ENCODE data around the gene MALAT1. TPM values are rescaled to one million over a fixed set of nuclear protein-coding genes. Genes with fewer than 3 reads are reported as not detected.

Gene MALAT1
- total and polyA plus RNA-seq, 10 of the 15 experiments (the other 5 are each of a cell fraction or from before 2014, with no cell fraction given): 448 to 8,160 (median 2,019) TPM

DNA sequence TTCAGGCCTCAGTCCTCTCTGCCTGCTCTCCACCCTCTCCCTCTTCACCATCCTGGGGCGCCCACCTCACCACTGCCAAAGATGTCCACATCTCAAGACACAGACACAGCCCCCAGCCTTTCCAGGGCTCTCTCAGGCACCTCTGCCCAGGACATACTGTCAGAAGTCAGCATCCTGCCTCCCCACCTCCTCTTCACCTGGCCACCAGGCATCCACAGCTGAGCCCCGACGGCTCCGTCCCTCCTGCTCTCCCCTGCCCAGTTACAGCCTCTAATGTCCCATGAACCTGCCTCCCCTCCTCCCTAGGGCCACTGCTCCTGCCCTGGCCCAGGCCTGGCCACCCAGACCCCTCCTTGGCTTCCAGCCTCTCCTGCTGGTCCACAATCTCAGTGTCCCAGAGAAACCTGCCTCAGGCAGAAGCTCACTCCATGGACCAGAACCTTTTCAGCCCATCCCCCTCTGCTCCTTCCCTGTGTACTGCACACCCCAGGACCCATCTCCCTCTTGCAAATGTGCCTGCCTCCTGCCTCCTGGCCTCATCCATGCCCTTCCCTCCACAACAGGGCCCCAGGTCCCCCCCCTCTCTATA is 56.1 kb downstream of the MALAT1 start:
- no peak for DNase-seq (ENCODE audit: low read depth, low spot score)
- no peak for FAIRE-seq
- ChIA-PET RAD21 (ENCODE audit: unreplicated experiment) (no interaction called here), CTCF (interaction anchor here (0.6 to 1.6 kb wide), 2 partner anchors 14 to 822 kb away, joined by 3 to 4 read pairs; no protein-coding TSS in a partner anchor), SMC1A (ENCODE audit: uncharacterized antibody, unreplicated experiment) (interaction anchor here (0.9 to 1.1 kb wide), 2 partner anchors 11 to 18 kb away, joined by 3 read pairs; no protein-coding TSS in a partner anchor), POLR2A (interaction anchor here (0.7 kb wide), 1 partner anchor 10 kb away, joined by 3 read pairs; no protein-coding TSS in a partner anchor)
- no peak overlapping the region for H2AFZ ChIP-seq (ENCODE audit: control insufficient read depth, low read depth, low read length)
- H4K20me1 ChIP-seq (ENCODE audit: control insufficient read depth, insufficient read depth): no peaks in the 10 kb centered on the region
- BruUV-seq (replicated peaks): no TSS peak
- in situ Hi-C loops (cut with MboI): no loop called here
- TF ChIP-seq CBX5 (IDR thresholded peaks at IDR 0.05; ENCODE audit: low read depth) (no peak), GABPA (IDR thresholded peaks at IDR 0.05; ENCODE audit: low read depth) (no peak), TBL1XR1 (IDR thresholded peaks at IDR 0.05; ENCODE audit: low read depth, low read length) (no peak), TAF1 (IDR thresholded peaks at IDR 0.05; ENCODE audit: borderline replicate concordance, low read depth, low read length) (no peak), BCLAF1 (IDR thresholded peaks at IDR 0.05) (no peak), MEF2B (IDR thresholded peaks at IDR 0.05; ENCODE audit: partially characterized antibody, poor library complexity, severe bottlenecking) (no peak), MAX (IDR thresholded peaks at IDR 0.05; ENCODE audit: low read depth, low read length) (no peak)
- H3K27ac ChIP-seq (ENCODE audit: control insufficient read depth, insufficient read depth): no peak overlapping the region
- H3K9me3 ChIP-seq (replicated peaks; ENCODE audit: control insufficient read depth, insufficient read depth, low read length): no peaks in the 10 kb centered on the region
- no peak overlapping the region for H3K9ac ChIP-seq (ENCODE audit: control insufficient read depth, insufficient read depth, low read length)
- no peak overlapping the region for H3K4me3 ChIP-seq
- WGBS (ENCODE audit: insufficient coverage, insufficient replicate concordance, low lambda C conversion rate, missing lambda C conversion rate): 72% methylated on average over 4 of the region's 4 CpGs
- H3K27me3 ChIP-seq (replicated peaks in 1 of 2; ENCODE audit: control insufficient read depth in 2 of 2, insufficient read depth in 2 of 2, low read length in 1 of 2): no peaks in the 10 kb centered on the region; a peak in 2 of 4 replicates
- no peak for ATAC-seq
- no peak overlapping the region for H3K4me2 ChIP-seq (ENCODE audit: control insufficient read depth, insufficient read depth)
- no peaks in the 10 kb centered on the region for H3K79me2 ChIP-seq (ENCODE audit: control insufficient read depth, insufficient read depth, low read length)
- H3K4me1 ChIP-seq (ENCODE audit: control insufficient read depth, insufficient read depth, low read length): 0 out of 2 replicates have a peak, but pooled peaks cover 2% of the 10 kb centered on the region
- H3K36me3 ChIP-seq (ENCODE audit: control insufficient read depth in 2 of 2, insufficient read depth in 2 of 2, low read length in 1 of 2): no peaks in the 10 kb centered on the region
- intact Hi-C loops (cut with micrococcal nuclease; ENCODE audit: unreplicated experiment): no loop called here

Data from GM12878 (cell line).